Thoracic aorta (tissue), 2 donors: ENCODE results near the gene GNPNAT1. TPM values are rescaled to one million over a fixed set of nuclear protein-coding genes. Genes with fewer than 3 reads are reported as not detected.

Experiments used
- ATAC-seq: fragments of 150-250 bp; one replicate; pipeline ENCODE4 v1.8.0; 2017; ENCODE audit warnings: low read depth; ENCODE audit not compliant: insufficient number of reproducible peaks, low FRiP score
- DNase-seq: peaks from one replicate; pipeline ENCODE4 v3.0.0-alpha.2; 2020; ENCODE audit warnings: low spot score
- H3K27ac ChIP-seq, 2 donors: fragments of 200-600 bp; sonication (generic); 1 replicate in 1 of 2; 2 replicates in 1 of 2; pipeline ENCODE4 v1.5.1; 2016; ENCODE audit warnings: mild to moderate bottlenecking in 2 of 2, moderate library complexity in 2 of 2
- H3K27me3 ChIP-seq: fragments of 200-600 bp; sonication (generic); replicated peaks from 2 replicates; pipeline ENCODE4 v1.6.0; 2016; ENCODE audit warnings: mild to moderate bottlenecking; ENCODE audit not compliant: insufficient read depth
- H3K36me3 ChIP-seq: fragments of 200-600 bp; sonication (generic); one replicate; pipeline ENCODE4 v1.5.1; 2016
- H3K4me1 ChIP-seq, 2 donors: fragments of 200-600 bp; sonication (generic); 1 replicate in 1 of 2; 2 replicates in 1 of 2; pipeline versions ENCODE4 v1.5.1 to v1.6.0; 2016; ENCODE audit warnings: low read depth in 2 of 2, mild to moderate bottlenecking in 1 of 2; ENCODE audit not compliant: control insufficient read depth in 1 of 2
- H3K4me3 ChIP-seq: fragments of 200-600 bp; sonication (generic); 2 replicates; pipeline ENCODE4 v1.5.1; 2016; ENCODE audit warnings: mild to moderate bottlenecking
- H3K9me3 ChIP-seq: fragments of 200-600 bp; sonication (generic); 2 replicates; pipeline ENCODE4 v1.5.1; 2016
- CTCF ChIP-seq: fragments of 200-600 bp; sonication (generic); IDR thresholded peaks from one replicate; pipeline ENCODE4 v1.5.1; 2019; ENCODE audit warnings: antibody characterized with exemption
- total RNA-seq, 2 donors: library from RNA; depleted of rRNA; stranded (reverse); fragments of >200 nt; gene quantifications; one replicate each; pipeline versions ENCODE4 v1.1.0 to v1.2.3, GENCODE V29; 2016

GNPNAT1 gene
- total RNA-seq, 2 donors from 2014 or later: 15.8 to 78.2 TPM

- Histone ChIP-seq H3K27ac (no peak overlapping the region), H3K27me3 (no peaks in the 10 kb centered on the region), H3K36me3 (no peaks in the 10 kb centered on the region), H3K4me1 (peaks cover 10 to 28% of the 10 kb centered on the region in 2 donors), H3K9me3 (no peaks in the 10 kb centered on the region), H3K4me3 (peak overlapping the region; percentile 66)
- DNase-seq: no peak
- TF ChIP-seq CTCF: no peak
- no peak for ATAC-seq
Measured at GRCh38 chr14:52824462-52824861, 33.1 kb upstream of the GNPNAT1 start.

GRCh38 chr14:52821805-52822250 lies 30.4 kb upstream of the GNPNAT1 start:
- no peaks in the 10 kb centered on the region for H3K9me3 ChIP-seq
- no peak for TF ChIP-seq CTCF
- H3K4me1 ChIP-seq: peaks cover 10 to 19% of the 10 kb centered on the region in 2 donors
- no peak for ATAC-seq
- no peak for DNase-seq
- no peaks in the 10 kb centered on the region for H3K36me3 ChIP-seq
- H3K4me3 ChIP-seq: no peak overlapping the region
- H3K27me3 ChIP-seq: no peaks in the 10 kb centered on the region
- H3K27ac ChIP-seq: no peak overlapping the region

- Histone ChIP-seq H3K36me3 (no peaks in the 10 kb centered on the region), H3K4me3 (no peak overlapping the region), H3K27ac (no peak overlapping the region), H3K4me1 (no peaks in the 10 kb centered on the region), H3K9me3 (no peaks in the 10 kb centered on the region), H3K27me3 (no peaks in the 10 kb centered on the region)
- ATAC-seq (no peak), DNase-seq (no peak)
- TF ChIP-seq CTCF: no peak
Measured at GRCh38 chr14:52808101-52808500, 16.7 kb upstream of the GNPNAT1 start.

GRCh38 chr14:52806115-52806514 lies 14.7 kb upstream of the GNPNAT1 start:
- no peaks in the 10 kb centered on the region for H3K27me3 ChIP-seq
- peaks cover 2 to 9% of the 10 kb centered on the region in 2 donors for H3K4me1 ChIP-seq
- H3K9me3 ChIP-seq: no peaks in the 10 kb centered on the region
- H3K4me3 ChIP-seq: no peak overlapping the region
- ATAC-seq: no peak
- no peak for TF ChIP-seq CTCF
- DNase-seq: no peak
- no peaks in the 10 kb centered on the region for H3K36me3 ChIP-seq
- no peak overlapping the region for H3K27ac ChIP-seq

- peaks cover 2 to 33% of the 10 kb centered on the region in 2 donors for H3K4me1 ChIP-seq
- no peak for DNase-seq
- H3K27ac ChIP-seq: peak overlapping the region; percentile 87 to 91
- ATAC-seq: no peak
- TF ChIP-seq CTCF: no peak
- no peaks in the 10 kb centered on the region for H3K9me3 ChIP-seq
- H3K4me3 ChIP-seq: no peak overlapping the region
- H3K27me3 ChIP-seq: no peaks in the 10 kb centered on the region
- no peaks in the 10 kb centered on the region for H3K36me3 ChIP-seq
Measured at GRCh38 chr14:52802597-52802996, 11.2 kb upstream of the GNPNAT1 start.
